GM18909 (cell line): Measurements from ENCODE around the gene TNS1.
"Not testable (repeated sequence)": the region's sequence is repeated elsewhere in the genome, so short reads cannot be mapped to it uniquely, and the experiment has no call there.

Experiments
- ATAC-seq: cut with Tn5 transposase; IDR thresholded peaks from one replicate; pipeline ENCODE4 v1.9.1; 2021; ENCODE audit warnings: mild to moderate bottlenecking; ENCODE audit not compliant: unreplicated experiment, poor library complexity

TNS1 gene

DNA sequence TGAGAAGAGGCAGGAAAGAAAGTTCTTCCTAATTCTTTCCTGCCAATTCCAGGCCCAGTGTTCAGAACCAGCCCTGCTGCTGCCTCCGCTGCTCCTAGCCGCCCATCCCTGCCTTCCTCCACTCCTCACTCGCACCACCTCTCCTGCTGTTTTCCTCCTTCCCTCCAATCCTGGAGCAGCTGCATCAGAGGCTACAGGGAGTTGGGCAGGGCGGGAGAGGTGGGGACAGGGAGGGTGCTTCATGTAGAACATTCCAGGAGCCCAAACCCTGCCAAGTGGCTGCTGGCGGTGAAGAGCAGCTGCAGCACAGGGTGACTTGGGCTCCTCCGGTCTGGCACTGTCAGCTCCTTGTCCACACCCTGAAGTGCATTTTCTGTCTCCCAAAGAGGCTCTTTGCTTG, 176.3 kb downstream of the TNS1 start:
- no peak for ATAC-seq

DNA sequence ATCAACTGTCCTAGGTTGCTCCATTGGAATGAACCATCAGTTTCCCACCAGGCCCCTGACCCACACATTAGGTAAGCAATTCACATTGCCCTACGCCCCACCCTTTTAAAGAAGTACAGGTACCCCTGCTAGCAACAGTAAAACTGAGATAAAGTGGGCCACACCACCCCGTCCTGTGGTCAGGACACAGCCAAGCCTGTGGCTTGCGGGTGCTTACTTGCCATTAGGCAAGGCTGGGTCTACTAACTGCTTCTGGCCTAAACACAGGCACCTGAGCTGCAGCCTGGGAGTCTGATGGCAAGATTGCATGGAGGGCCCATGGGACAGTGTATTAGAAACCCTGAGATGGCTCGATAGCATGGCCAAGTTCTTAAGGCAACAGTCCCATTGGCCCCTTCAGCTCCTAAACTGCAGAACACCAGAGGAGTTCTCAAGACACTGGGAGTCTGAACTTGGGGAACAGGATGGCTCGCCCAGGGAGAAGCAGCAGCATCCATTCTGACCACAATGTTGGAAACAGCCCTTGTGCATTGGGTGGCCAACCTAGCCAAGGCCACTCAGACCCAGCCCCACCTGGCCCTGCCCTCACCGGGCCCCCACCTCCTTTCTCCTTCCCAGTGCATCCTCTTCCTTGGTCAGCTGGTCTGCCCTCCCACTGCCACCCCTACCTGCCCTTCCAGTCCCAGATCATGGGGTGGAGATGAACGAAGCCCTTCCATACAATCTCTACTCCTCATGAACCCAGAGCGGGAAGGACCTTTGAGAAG, 177.1 kb downstream of the TNS1 start:
- ATAC-seq, result no peak

DNA sequence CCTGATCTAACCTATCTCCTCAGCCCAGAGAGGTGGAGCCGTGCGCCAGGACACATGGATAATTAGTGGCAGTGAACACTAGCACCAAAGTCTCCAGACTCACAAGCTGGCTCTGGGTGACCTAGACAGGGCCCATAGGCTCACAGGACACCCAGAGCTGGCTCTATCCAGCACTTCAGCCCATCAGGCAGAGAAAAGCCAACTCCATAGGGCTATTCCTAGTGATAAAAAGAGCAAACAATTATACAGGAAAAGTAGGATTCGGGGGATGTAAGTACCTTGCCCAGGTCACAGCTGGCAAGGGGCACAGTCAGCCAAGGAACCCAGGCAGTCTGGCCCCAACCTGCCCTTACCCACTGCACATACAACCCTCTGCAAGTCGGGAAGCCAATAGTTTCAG, 178.6 kb downstream of the TNS1 start:
- ATAC-seq, result no peak

DNA sequence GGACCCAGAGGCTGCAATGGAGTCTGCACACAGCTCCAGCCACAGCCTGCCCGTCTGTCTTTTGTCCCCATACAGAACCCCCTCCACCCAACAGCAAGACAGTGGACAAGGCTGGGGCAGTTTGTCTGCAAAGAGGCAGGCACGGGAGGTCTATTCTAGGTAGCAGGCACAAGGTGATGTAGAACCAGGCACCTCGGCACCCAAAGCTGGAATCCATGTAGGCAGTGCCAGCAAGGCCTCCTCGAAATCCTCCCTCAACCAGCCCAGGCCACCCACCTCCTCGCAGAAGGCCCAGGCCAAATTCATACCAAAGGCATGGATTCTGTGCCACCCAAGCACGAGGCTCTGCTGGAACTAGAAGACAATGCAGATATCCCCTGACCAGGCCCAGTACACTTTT, 179.2 kb downstream of the TNS1 start:
- no peak for ATAC-seq

DNA sequence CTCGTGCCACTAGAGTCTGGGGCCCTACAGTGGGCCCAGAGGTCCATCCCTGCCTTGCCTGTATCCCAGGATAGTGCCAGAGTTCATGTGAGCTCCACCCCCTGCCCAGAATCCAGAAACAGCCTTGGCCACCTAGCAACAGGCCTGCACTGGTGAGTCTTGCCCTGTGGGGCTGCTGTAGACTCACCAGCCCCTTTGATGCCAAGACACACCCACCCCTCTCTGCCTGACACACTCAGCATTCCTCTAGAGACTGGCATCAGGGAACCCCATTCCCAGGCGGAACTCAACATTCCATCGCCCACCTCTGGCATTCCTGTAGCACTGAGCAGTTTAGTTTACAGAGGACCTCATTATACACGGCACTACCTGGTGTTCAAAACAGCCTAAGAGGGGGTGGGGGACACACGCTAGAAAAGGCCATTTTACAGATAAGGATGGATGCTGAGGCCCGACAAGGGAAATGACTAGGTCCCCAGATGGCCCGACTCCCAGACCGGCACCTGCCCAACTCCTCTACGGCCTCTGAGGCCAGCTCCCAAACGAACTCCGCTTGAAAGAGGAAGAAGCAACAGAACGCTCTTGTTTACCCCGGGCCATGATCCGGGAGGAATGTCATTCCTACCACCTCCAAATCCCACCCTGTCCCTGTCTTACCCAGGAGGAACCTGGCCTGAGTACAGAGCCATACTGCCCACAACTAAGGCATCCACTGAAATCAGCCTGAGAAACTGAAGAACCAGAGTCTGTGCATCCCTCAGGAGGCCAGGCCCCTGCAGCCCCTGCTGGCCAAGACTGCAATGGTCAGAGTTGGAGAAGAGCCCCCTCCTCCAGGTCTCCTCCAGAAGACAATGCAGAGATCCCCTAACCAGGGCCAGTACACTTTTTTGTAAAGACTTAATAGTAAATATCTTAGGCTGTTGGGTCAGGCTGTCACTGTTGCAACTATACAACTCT, 180.2 kb downstream of the TNS1 start:
- ATAC-seq, result no peak

DNA sequence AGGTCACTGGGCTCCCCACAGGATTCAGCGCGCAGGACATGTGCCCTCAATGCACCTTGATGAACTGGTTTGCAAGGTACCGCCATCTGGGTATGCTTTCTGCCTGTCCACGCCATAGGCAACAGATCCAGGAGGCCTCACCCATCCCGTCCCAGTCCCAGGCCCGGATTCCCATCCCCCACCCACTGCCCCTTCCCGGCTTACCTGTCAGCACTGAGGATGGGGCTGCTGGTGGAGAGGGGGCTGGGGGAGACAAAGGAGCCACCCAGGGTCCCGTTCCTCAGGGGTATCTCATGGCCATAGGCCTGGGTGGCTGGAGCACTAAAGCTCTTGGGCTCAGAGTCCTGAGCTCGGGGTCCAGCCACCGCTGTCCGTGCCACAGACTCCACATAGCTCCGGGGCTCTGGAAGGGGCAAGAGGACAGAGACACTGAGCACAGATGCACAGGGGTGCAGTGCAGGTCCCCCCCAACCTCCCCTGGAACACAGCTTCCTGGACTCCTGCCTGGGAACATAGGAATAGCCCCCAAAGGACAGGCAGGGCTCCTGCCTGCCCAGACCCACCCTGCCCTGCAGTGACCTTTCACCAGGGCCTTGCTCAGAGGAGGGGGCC, 181.2 kb downstream of the TNS1 start:
- ATAC-seq, result no peak

DNA sequence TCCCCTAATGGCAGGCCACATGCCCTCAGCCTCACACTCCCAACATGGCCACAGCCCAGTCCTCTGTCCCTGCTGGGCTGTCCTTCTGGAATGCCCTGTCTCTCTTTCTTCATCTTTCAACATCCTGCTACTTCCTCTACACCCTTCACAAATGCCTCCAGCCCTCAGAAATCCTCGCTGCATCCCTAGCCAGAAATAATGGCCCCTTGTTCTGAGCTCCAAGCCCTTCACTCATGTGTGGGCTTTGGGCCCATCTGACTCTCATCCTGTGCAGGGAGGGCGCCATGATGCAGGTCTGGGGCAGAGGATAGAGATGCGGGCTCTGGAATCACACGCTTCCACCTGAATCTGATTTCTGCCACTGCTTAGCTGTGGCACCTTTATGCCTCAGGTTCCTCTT, 181.9 kb downstream of the TNS1 start:
- ATAC-seq, result no peak

DNA sequence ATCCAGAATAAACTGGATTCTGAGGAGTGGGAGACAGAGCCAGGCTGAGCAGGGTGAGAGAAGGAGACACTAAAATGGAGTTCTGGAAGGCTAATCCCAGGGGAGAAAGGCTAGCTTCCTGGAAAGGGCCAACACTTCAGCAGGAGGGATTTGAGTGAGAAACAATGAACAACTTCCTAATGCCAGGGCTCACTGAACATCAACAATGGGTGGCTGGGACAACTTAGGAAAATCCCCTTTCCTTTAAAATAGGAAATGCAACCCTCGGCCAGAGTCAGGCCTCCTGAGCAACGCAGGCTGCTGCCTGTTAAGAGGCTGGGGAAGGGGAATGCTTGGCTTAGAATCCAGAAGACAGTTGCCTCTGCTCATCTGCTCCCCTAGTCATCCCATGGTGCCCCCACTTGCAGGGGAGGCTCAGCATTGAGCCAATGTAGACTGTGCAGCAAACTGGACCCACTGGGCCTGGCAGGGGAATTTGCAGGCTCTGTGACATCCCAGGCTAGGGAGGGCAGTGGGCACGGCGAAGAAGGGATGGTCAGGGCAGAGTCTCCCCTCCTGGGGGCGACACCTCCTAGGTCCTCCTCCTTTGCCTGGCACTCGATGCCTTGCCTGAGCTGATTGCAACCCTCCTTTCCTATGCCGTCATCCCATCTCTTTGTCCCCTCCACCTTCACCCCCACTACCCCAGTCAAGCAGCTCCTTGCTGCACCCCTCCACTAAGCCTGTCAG, 182.5 kb downstream of the TNS1 start:
- ATAC-seq, result no peak

DNA sequence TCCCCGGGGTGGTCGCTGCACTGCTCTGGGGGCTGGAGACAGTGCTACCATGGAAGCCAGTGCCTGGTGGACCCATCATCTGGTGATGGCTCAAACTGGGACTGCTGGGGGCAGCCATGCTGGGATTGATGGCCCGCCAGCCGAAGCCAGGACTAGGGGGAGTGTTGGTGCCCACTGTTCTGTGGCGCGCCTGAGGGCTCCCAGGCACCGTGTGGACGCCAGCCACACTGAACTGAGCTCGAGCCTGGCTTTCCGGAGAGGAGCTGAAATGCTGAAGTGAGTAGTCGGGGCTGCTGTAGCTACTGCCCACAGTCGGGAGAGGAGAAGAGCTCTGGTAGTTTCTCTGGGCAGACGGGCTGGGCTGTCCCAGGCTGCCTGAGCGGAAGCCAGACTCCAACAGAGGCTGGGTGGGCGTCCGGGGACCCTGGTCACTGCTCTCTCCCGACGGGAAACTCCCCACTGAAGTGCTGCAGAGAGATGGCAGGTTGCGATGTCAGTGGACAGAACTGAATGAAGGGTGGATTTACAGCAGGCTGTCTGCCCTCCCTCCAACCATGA, 184.4 kb downstream of the TNS1 start:
- ATAC-seq, result no peak

DNA sequence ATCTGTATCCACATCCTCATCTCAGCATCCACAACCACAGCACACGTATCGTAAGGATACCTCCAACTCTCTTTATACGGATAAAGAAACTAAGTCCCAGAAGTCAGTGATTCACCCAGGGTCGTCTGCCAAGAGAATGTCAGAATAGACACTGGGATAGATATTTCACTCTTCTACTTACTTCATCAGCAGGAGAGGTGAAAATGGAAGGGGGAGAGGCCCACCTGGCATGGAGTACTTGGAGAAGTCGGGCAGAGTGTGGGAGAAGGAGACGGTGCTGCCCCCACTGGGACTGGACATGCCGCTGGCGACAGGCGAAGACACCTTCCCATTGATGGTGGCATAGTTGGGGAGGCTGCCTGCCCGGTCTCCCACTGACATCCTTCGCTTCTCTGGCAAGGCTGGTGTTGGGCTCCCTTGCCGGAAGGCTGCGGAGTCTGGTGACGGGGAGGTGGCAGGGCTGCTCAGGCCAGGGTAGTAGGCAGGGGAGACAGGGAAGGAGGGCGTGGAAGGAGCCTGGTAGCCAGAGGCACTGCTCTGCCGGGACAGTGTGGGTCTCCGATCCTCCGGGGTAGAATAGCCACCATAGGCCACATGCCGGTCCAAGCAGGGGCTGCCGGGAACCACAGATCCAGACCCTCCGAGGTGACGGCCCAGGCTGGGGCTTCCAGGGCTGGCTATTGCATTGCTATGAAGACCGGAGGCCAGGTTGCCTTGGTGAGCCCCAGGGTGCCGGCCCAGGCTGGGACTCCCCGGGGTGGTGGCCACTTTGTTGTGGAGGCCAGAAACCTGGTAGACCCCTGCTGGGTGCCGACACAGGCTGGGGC, 185.1 kb downstream of the TNS1 start:
- no peak for ATAC-seq

DNA sequence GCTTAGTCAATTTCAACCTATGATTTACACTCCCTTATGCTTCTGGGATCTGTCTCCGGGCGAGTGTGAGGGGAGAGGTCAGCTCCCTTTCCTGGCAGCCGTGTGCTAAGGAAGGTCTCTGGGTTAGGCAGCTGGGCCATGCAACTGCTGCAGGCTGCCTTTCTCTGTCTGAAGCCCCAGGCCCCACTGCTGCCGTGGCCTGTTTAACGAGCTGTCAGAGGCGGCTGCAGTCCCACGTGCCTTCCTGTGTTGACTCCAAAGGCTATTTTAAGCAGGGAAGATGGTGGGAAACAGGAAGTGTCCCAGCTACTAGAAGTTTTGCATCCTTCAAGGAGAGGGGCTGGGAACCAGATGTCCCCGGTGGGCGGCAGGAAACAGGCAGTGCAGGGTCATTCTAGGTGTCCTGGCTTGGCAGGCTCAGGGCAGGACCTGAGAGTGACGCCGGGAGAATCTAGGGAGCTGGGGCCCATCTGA, 186.4 kb downstream of the TNS1 start:
- ATAC-seq, result no peak

DNA sequence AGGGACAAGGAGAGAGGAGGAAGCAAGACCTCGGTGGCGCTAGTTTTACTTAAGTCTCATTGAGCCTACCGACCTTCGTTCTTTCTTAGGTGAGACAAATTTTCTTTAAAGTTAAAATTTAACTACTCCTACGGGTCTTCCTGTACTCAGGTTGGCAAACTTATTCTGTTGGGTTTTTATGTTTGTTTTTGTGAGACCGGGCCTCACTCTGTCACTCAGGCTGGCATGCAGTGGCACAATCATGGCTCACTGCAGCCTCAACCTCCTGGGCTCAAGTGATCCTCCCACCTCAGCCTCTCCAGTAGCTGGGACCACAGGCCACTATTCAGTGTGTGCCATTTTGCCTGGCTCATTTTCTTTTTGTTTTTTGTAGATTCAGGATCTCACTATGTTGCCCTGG, 189.0 kb downstream of the TNS1 start:
- no peak for ATAC-seq

DNA sequence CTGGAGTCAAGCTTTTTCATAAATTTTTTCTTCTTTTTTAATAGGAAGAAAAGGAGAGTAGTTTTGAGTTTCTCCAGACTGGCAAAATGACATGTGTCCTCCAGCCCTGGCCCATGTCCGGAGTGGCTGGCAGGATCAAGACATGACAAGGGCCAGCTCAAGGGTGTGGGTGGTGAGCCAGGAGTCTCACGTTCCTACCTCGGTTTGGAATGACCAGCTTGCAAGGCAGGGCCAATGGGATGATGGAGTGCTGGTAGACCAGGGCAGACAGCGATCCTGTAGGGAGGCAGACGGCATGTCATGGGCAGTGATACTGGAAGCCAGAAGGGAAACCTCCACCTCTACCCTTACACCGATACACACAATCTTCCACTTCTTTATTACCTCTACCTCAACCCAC, 190.6 kb downstream of the TNS1 start:
- no peak for ATAC-seq

DNA sequence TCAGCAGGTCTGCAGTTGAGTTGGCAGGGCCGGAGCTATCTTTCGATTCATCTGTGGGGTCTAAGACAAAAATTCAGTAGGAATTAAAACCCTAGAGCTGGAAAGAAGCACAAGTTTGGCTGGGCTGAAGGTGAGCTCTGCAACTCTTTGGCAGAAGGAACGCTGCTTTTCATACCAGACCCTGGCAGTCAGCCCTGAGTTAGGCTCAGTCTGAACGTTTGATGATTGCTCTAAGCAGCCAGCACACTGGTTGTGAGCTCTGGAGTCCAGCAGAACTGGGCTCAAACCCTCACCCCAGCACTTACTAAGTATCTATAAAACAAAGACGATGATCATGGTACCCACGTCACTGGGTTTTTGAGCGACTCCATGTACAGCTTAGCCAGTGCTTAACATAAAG, 192.5 kb downstream of the TNS1 start:
- ATAC-seq, result no peak

DNA sequence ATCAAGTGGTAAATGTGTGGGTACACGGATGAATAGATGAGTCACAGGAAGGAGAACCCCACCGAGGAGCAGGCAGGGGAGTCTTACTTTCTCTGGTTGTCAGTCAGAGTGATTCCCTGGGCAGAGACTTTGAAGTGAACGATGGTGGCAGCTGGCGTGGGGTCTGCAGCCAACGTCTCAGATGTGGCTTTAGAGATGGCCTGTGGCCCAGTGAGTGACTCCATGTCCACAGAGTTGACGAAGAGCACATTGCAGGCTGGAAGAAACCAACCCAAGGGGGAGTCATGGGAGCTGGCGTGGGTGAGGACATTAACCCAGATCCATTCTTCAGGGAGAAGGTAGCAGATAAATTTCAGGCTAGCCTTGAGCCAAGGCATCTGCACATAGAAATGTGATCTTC, 193.1 kb downstream of the TNS1 start:
- no peak for ATAC-seq

DNA sequence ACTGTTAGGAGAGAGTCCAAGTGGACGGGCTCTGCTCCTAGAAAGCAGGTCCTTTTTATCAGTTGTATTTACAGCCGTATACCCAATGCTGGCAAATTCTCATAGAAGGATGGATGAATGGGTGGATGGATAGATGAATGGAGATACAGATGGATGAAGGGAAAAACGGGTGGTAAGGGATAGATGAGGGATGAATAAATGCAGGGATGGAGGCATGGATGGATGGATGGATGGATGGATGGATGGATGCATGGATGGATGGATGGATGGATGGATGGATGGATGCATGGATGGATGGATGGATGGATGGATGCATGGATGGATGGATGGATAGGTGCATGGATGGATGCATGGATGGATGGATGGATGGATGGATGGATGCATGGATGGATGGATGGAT, 193.8 kb downstream of the TNS1 start:
- not testable (repeated sequence) for ATAC-seq

DNA sequence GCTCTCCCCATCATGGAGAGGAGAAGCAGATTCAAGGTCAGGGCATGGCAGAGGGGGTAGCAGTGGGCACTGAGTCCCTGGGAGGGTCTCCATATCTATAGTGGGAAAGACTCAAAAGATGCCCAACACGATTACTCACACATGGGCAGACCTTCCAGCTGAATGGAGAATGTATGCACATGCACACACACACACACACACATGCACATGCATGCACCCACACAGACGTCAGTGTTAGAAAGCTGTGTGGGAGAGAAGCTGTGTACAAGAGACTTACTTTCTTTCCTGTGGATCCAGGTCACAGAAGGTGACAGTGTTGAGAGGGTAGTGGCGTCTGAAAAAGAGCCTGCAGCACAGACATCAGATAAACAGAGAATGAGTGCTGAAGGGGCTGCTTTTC, 194.5 kb downstream of the TNS1 start:
- no peak for ATAC-seq

DNA sequence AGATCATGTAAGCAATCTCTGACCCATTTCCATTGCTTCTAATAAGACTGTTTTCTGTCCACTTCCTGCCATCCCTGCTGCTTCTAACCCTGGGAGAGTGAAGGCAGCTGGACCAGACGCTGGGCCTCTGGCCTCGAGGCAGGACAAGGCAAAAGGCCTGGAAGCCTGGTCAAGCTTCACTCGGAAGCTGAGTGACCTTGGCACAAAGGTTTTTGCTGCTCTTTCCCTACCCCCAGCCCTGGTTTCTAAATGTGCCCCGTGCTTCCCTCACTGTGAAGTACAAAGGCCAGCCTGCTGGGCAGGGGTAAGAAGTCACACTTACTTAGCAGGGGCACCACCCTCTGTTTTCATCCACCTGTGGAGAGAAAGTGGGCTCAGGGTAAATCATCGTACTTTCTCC, 195.0 kb downstream of the TNS1 start:
- no peak for ATAC-seq

DNA sequence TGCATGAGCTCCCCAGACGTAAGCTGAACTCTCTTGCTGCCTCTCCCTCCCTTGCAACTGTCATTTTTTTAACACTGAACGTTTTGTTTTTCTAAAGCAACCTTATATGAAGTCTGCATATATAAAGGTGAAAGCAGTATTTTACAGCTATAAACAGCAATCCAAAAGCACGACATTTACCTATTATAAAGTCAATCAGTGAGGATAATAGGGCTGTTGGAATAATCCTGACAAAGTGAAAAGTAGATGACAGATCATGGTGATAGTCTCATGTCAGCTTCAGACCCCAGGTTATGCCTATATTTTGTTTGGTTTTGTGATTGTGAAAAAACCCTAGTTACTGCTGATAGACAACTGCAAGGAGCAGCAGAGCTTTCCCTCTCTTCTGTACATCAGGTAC, 195.8 kb downstream of the TNS1 start:
- no peak for ATAC-seq
